Right cardiac atrium (tissue), 5 donors: Measurements from ENCODE around the gene GTF2A1. TPM values are rescaled to one million over a fixed set of nuclear protein-coding genes. Genes with fewer than 3 reads are reported as not detected.
"Not testable (repeated sequence)": the region's sequence is repeated elsewhere in the genome, so short reads cannot be mapped to it uniquely, and the experiment has no call there.

ENCODE experiments used
- ATAC-seq, 2 donors: fragments of 200-7000 bp; cut with Tn5 transposase; one replicate each; pipeline versions ENCODE4 v1.8.0 to v1.9.1; 2020; ENCODE audit warnings: moderate library complexity in 2 of 2, mild to moderate bottlenecking in 1 of 2
- DNase-seq, 3 donors: peaks; one replicate each; pipeline ENCODE4 v3.0.0-alpha.2; 2020
- H3K27ac ChIP-seq: one replicate; pipeline ENCODE4 v1.5.1; 2013; ENCODE audit warnings: mild to moderate bottlenecking, low read length, control low read depth, moderate library complexity
- H3K27me3 ChIP-seq: one replicate; pipeline ENCODE4 v1.6.1; 2013; ENCODE audit not compliant: control insufficient read depth, insufficient read depth
- H3K4me1 ChIP-seq: one replicate; pipeline ENCODE4 v1.6.1; 2013; ENCODE audit warnings: low read length; ENCODE audit not compliant: control insufficient read depth, insufficient read depth
- H3K4me3 ChIP-seq: one replicate; pipeline ENCODE4 v1.5.1; 2013; ENCODE audit warnings: low read length, control low read depth
- H3K9me3 ChIP-seq: one replicate; pipeline ENCODE4 v1.6.1; 2013; ENCODE audit warnings: low read length; ENCODE audit not compliant: control insufficient read depth
- WGBS: extraction: QIAGEN DNeasy Blood & Tissue Kit; methylation state at CpG from one replicate; pipeline ENCODE4 v1.1.7; 2013; 5-methylcytosine and 5-hydroxymethylcytosine counted together
- intact Hi-C, 4 donors: fragments of 100-400 bp; cut with DNase I; formaldehyde crosslinking; loops; one replicate each; pipeline versions ENCODE4 v1.11.0 to v1.14.0; 2022 to 2023
- polyA plus RNA-seq: library from polyadenylated mRNA; stranded (reverse); fragments of 200-250 nt; gene quantifications from one replicate; pipeline ENCODE4 v1.2.3, GENCODE V29; 2013
- total RNA-seq, 4 donors: library from RNA; stranded (reverse); fragmentation: NEBNext Ultra II Directional; extraction: Animal tissue kit (Norgen Biotek cat#: 25700); gene quantifications; one replicate each; pipeline ENCODE4 v1.2.1, GENCODE V29; 2021
- donor health status: healthy with polysubstance abuse.
- donor health status: DM: no; HTN: yes; CAD: no.
- donor health status: DM: no; HTN: no; CAD: no.
- donor health status: DM: no; HTN: yes; CAD: no; lungs with severe emphysema.
- donor health status: DM: yes; HTN: yes; CAD: no.

GTF2A1 gene
- total and polyA plus RNA-seq, 5 donors, result 5.7 to 20.7 (median 19.8) TPM

- no peak for DNase-seq
- H3K4me1 ChIP-seq, result no peaks in the 10 kb centered on the region
- ATAC-seq, result no peak
- H3K27ac ChIP-seq, result no peak overlapping the region
- WGBS, result 78% methylated on average over 2 of the region's 2 CpGs
- no peaks in the 10 kb centered on the region for H3K9me3 ChIP-seq
- H3K27me3 ChIP-seq, result no peaks in the 10 kb centered on the region
- H3K4me3 ChIP-seq, result no peak overlapping the region
- intact Hi-C loops, result no loop called here
Measured at GRCh38 chr14:81256289-81256960, 35.7 kb upstream of the GTF2A1 start.

- no peak overlapping the region for H3K4me3 ChIP-seq
- intact Hi-C loops, result no loop called here
- WGBS, result 80% methylated on average over 1 of the region's 1 CpG
Measured at GRCh38 chr14:81252278-81252677, 31.5 kb upstream of the GTF2A1 start.

DNA sequence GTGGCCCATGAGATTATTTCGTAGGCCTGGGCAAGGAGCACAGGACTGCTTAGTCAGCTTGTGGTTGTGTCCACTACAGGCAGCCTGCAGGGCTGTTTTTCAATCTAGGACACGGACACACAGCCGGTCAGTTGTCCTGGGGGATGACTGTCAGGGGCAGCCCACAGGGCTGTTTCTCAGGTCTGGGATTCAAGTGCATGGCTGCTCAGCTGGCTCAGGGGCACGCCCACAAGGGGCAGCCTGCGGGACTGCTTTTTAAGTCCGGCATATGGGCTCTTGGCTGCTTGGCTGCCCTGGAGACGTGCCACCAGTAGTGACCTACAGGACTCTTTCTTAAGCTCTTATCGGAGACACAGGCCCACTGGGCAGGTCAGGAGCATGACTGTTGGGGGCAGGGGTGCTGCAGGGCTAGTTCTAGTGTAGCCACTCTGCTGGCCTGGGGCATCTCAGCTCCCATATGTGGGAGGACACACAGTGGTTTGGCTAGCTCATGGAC lies 26.6 kb upstream of the GTF2A1 start:
- H3K27ac ChIP-seq, result no peak overlapping the region
- WGBS, result 58% methylated on average over 8 of the region's 8 CpGs
- no peaks in the 10 kb centered on the region for H3K4me1 ChIP-seq
- intact Hi-C loops, result no loop called here
- ATAC-seq (no peak), DNase-seq (peak; percentile 20 to 64 (median 48))
- no peaks in the 10 kb centered on the region for H3K9me3 ChIP-seq
- no peaks in the 10 kb centered on the region for H3K27me3 ChIP-seq
- H3K4me3 ChIP-seq, result no peak overlapping the region

More at GRCh38 chr14:81252278-81252677, 31.5 kb upstream of the GTF2A1 start:
- Histone ChIP-seq H3K27me3 (no peaks in the 10 kb centered on the region), H3K4me1 (no peaks in the 10 kb centered on the region), H3K27ac (no peak overlapping the region), H3K9me3 (no peaks in the 10 kb centered on the region)
- no peak for ATAC-seq
- no peak for DNase-seq

- Histone ChIP-seq H3K4me1 (no peaks in the 10 kb centered on the region), H3K4me3 (no peak overlapping the region), H3K9me3 (no peaks in the 10 kb centered on the region), H3K27ac (no peak overlapping the region), H3K27me3 (no peaks in the 10 kb centered on the region)
- WGBS, result 89% methylated on average over 19 of the region's 19 CpGs
- intact Hi-C loops, result no loop called here
- ATAC-seq, result no peak
- DNase-seq, result peak in 1 of 3 donors; percentile 37
Measured at GRCh38 chr14:81246461-81247270, 25.9 kb upstream of the GTF2A1 start.

- DNase-seq, result no peak
- WGBS, result 50% methylated on average over 1 of the region's 1 CpG
- Histone ChIP-seq H3K27ac (no peak overlapping the region), H3K9me3 (no peaks in the 10 kb centered on the region), H3K27me3 (no peaks in the 10 kb centered on the region), H3K4me1 (no peaks in the 10 kb centered on the region), H3K4me3 (no peak overlapping the region)
- intact Hi-C loops, result no loop called here
- ATAC-seq, result no peak
Measured at GRCh38 chr14:81245771-81246170, 25.0 kb upstream of the GTF2A1 start.

GRCh38 chr14:81244431-81244830 lies 23.7 kb upstream of the GTF2A1 start:
- H3K27ac ChIP-seq, DNase-seq, H3K4me3 ChIP-seq, H3K27me3 ChIP-seq, ATAC-seq, intact Hi-C loops, H3K4me1 ChIP-seq, H3K9me3 ChIP-seq: not testable (repeated sequence)
- WGBS, result 91% methylated on average over 28 of the region's 28 CpGs

GRCh38 chr14:81243499-81243898 lies 22.7 kb upstream of the GTF2A1 start:
- Histone ChIP-seq H3K27me3 (no peaks in the 10 kb centered on the region), H3K4me1 (no peaks in the 10 kb centered on the region), H3K9me3 (no peaks in the 10 kb centered on the region), H3K4me3 (no peak overlapping the region), H3K27ac (no peak overlapping the region)
- DNase-seq, result no peak
- WGBS, result 80% methylated on average over 2 of the region's 2 CpGs
- ATAC-seq, result no peak
- intact Hi-C loops, result no loop called here

DNA sequence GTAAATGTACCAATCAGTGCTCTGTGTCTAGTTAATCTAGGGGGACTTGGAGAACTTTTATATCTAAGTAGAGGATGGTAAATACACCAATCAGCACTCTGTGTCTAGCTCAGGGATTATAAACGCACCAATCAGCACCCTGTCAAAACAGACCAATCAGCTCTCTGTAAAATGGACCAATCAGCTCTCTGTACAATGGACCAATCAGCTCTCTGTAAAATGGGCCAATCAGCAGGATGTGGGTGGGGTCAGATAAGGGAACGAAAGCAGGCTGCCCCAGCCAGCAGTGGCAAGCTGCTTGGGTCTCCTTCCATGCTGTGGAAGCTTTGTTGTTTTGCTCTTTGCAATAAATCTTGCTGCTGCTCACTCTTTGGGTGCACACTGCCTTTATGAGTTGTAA lies 16.1 kb upstream of the GTF2A1 start:
- ATAC-seq, H3K4me3 ChIP-seq, H3K4me1 ChIP-seq, H3K27me3 ChIP-seq, H3K9me3 ChIP-seq, intact Hi-C loops, H3K27ac ChIP-seq, DNase-seq: not testable (repeated sequence)
- 63% methylated on average over 2 of the region's 2 CpGs for WGBS

DNA sequence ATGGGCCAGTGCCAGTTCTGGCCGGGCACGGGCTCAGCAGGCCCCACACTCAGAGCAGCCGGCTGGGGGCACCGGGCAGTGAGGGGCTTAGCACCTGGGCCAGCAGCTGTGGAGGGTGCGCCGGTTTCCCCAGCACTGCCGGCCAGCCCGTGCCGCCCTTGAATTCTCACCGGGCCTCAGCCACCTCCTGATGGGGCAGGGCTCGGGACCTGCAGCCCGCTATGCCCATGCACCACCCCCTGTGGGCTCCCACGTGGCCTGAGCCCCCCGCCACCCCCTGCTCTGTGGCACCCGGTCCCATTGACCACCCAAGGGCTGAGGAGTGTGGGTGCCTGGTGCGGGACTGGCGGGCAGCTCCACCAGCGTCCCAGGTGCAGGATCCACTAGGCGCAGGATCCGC lies 15.4 kb upstream of the GTF2A1 start:
- Histone ChIP-seq H3K4me3 (no peak overlapping the region), H3K9me3 (no peaks in the 10 kb centered on the region), H3K27ac (no peak overlapping the region), H3K27me3 (no peaks in the 10 kb centered on the region), H3K4me1 (no peaks in the 10 kb centered on the region)
- WGBS, result 93% methylated on average over 20 of the region's 20 CpGs
- intact Hi-C loops, result no loop called here
- ATAC-seq (peak; percentile 21 to 26), DNase-seq (no peak)

GRCh38 chr14:81235096-81235495 lies 14.3 kb upstream of the GTF2A1 start:
- Histone ChIP-seq H3K27me3 (no peaks in the 10 kb centered on the region), H3K4me1 (no peaks in the 10 kb centered on the region), H3K9me3 (no peaks in the 10 kb centered on the region), H3K27ac (no peak overlapping the region), H3K4me3 (no peak overlapping the region)
- 52% methylated on average over 2 of the region's 2 CpGs for WGBS
- intact Hi-C loops, result no loop called here
- ATAC-seq, result no peak
- DNase-seq, result no peak

DNA sequence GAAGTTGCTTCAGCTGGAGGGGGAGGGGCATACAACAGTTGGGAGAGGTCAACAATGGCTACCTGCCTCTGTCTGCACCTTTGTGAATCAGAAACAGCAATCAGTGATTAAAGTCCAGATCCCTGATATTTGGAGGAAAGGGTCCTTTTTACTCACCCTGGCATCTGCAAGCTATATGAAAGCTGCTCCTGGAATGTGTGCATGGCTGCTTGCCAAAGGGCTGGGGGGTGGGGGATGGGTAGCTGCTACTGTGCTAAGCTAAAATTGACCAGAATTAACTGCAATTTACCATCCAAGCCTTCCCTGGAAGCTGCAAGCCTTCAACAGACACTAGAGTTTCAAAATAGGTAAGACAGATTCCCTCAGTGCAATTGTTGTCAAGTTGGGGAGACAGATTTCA lies 13.5 kb upstream of the GTF2A1 start:
- no peak for ATAC-seq
- Histone ChIP-seq H3K9me3 (no peaks in the 10 kb centered on the region), H3K27me3 (no peaks in the 10 kb centered on the region), H3K4me1 (no peaks in the 10 kb centered on the region), H3K27ac (no peak overlapping the region), H3K4me3 (no peak overlapping the region)
- no peak for DNase-seq
- intact Hi-C loops, result no loop called here
